HG02763 (cell line): ENCODE data around the gene TMEM135.
"Not testable (repeated sequence)": the region's sequence is repeated elsewhere in the genome, so short reads cannot be mapped to it uniquely, and the experiment has no call there.

Experiments used
- ATAC-seq: cut with Tn5 transposase; IDR thresholded peaks from one replicate; pipeline ENCODE4 v1.9.1; 2021; ENCODE audit warnings: mild to moderate bottlenecking, moderate library complexity; ENCODE audit not compliant: unreplicated experiment

Gene TMEM135

GRCh38 chr11:87037450-87038234 is at the start of gene TMEM135:
TSS of gene TMEM135 (plus strand) at chr11:87037934. CDS start at chr11:87038046, 112 bp downstream.
- ATAC-seq: peak; percentile 99

- ATAC-seq: no peak
These were observed 49.3 kb upstream of the TMEM135 start for GRCh38 chr11:86988351-86988881.

GRCh38 chr11:86990031-86990430 is 47.7 kb upstream of the TMEM135 start:
- no peak for ATAC-seq

GRCh38 chr11:86990515-86990914 is 47.2 kb upstream of the TMEM135 start:
- ATAC-seq: no peak

GRCh38 chr11:86991341-86991740 is 46.4 kb upstream of the TMEM135 start:
- no peak for ATAC-seq

GRCh38 chr11:86992340-86992739 is 45.4 kb upstream of the TMEM135 start:
- not testable (repeated sequence) for ATAC-seq

GRCh38 chr11:86993031-86993430 is 44.7 kb upstream of the TMEM135 start:
- ATAC-seq: no peak

- no peak for ATAC-seq
These were observed 40.7 kb upstream of the TMEM135 start for GRCh38 chr11:86996953-86997570.

- no peak for ATAC-seq
These were observed 38.3 kb upstream of the TMEM135 start for GRCh38 chr11:86999388-86999787.

GRCh38 chr11:86999859-87000753 is 37.6 kb upstream of the TMEM135 start:
- ATAC-seq: no peak

- ATAC-seq: no peak
These were observed 34.8 kb upstream of the TMEM135 start for GRCh38 chr11:87002918-87003317.

GRCh38 chr11:87004281-87004680 is 33.5 kb upstream of the TMEM135 start:
- not testable (repeated sequence) for ATAC-seq

GRCh38 chr11:87005569-87005921 is 32.2 kb upstream of the TMEM135 start:
- no peak for ATAC-seq

- no peak for ATAC-seq
These were observed 31.7 kb upstream of the TMEM135 start for GRCh38 chr11:87006035-87006434.

- no peak for ATAC-seq
These were observed 29.8 kb upstream of the TMEM135 start for GRCh38 chr11:87007963-87008362.

GRCh38 chr11:87012089-87012488 is 25.6 kb upstream of the TMEM135 start:
- ATAC-seq: no peak

- no peak for ATAC-seq
These were observed 25.1 kb upstream of the TMEM135 start for GRCh38 chr11:87012673-87013072.

GRCh38 chr11:87013912-87014825 is 23.6 kb upstream of the TMEM135 start:
- no peak for ATAC-seq

- no peak for ATAC-seq
These were observed 22.1 kb upstream of the TMEM135 start for GRCh38 chr11:87015645-87016044.

GRCh38 chr11:87019613-87020271 is 18.0 kb upstream of the TMEM135 start:
- no peak for ATAC-seq
